Left forelimb (tissue), 1 donor: Measurements from ENCODE around the gene ALKBH3.

Experiments used
- DNase-seq: peaks from one replicate; pipeline ENCODE4 v3.0.0-alpha.2; 2018; ENCODE audit warnings: low spot score

The ALKBH3 gene

DNA sequence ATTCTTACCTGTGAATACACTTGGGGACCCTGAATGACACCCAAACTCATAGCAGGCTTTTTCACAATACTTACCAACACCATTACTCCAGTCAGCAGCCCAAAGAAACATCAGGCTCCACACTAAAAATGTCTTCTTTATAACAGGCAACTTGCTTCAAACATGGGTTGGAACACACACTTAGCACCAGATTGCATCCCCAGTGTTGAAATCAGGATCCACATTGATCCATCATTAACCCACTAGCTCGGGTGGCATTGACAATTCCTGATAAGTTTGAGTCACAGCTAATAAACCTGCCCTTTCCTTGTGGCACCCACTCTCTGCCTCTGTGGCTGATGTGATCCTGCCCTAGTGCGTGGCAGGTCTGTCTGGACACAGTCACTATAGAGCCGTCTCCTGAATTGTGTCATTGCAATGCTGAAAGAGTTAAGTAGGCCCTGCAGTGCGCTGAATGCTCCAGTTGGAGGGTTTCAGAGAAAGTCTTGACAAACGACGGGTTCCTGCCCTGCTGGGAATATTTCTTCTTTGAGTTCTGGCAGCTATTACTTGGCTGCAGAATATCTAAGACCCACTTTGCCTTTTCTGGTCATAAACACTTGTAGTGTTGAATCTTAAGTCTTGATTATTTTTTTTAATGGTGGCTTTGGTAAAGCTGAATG lies 42.2 kb downstream of the ALKBH3 start:
- DNase-seq = no peak

DNA sequence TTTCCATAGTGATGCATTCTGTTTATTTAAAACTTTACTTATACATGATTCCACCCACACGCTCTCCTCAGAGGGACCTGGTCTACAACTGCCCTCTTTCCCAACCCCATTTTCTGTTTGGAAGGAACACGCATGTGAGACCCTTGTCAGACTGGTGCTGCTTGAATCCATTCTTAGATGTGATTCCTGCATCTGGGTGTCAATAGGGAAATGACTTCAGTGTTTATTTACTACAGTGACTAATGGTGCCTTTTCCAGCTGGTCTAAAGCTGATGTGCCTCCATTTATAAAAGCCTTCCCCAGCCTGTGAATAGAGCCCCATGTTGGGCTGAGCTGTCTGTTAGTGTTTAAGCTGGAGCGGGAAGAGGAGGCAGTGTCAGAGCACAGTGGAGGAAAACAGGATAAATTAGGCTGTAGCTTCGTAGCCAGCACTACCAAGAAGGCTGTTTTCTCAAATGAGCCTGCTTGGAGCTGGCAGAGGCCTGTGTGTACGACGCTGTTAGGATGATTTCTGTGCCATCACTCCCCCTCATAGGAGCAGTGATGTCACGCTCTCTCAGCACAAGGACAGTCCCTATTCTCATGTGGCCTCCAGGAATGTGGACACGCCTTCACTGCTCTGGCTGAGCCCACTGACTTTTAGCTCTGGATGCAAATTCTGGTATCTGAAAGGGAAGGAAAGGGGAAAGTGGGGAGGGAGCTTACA lies 42.9 kb downstream of the ALKBH3 start:
- DNase-seq = no peak

DNA sequence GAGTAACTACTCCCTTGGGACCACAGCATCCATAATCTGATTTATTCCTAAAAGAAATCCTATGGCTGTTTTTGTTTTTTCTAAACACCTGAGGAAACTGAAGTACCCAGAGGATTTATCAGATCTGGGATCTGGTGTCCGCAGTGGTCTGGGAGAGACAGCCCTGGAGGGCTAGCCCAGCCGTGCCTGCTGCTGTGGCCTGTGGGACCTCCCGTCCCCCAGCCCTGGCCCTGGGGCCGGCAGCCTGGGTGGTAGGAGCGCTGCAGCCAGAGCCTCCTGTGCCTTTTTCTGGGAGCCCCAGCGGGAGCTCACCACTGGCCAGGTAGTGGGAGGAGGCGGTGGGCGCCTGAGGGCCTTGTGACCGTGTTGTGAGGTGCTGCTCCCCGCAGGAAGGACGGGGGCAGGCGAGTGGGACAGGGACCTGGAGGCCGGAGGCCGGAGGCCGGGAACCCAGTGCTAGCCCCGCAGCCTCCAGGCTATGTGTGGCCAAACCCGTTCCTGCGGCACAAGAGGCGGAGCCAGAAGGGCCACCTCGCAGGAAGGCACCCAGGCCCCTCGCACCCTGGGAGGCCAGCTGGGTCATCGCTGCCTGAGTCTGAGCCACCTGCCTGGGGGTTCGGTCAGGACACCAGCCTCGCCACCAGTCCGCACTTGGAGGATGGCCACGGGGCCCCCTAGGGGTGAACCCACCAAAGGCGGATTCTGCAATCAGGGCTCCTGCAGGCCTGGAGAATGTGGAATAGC lies 43.7 kb downstream of the ALKBH3 start:
- no peak for DNase-seq

DNA sequence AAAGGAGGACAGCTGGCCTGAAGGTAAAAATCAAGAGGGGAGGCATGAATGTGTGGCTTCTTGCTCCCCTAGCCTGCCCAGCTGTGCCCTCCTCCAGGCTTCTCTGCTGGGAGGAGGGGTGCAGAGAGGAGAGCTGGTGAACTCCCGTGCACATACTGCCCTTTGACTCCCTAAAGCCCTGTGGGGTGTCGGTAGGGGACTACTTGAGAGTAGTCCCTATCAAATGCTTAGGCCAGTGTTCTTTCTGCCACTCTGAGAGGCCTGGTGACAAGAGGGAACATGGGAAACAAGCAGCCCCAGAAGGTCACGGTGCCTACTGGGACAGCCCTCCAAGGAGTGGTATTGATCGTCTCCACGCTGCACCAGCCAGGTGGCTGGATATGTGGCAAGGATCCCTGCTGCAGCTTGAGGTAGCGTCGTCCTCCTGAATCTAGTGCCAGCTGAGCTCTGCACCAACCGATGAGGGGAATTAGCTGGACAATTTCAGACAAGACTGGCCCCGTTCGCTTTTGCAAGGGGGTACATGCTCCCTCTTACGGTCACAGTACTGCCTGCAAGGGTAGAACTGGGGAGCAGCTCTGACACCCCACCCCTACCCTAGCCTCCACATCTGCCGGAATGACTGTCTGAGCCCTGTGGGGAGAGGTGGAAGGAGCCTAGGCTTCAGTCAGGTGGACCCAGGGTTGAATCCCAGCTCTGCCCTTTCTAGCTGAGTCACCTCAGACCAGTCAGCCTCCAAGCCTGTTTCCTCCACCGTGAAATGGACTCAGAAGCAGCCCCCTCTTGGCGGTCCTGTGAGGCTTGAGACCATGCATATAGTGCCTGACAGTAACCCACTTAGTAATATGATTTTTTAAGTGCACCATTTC lies 44.7 kb downstream of the ALKBH3 start:
- no peak for DNase-seq

DNA sequence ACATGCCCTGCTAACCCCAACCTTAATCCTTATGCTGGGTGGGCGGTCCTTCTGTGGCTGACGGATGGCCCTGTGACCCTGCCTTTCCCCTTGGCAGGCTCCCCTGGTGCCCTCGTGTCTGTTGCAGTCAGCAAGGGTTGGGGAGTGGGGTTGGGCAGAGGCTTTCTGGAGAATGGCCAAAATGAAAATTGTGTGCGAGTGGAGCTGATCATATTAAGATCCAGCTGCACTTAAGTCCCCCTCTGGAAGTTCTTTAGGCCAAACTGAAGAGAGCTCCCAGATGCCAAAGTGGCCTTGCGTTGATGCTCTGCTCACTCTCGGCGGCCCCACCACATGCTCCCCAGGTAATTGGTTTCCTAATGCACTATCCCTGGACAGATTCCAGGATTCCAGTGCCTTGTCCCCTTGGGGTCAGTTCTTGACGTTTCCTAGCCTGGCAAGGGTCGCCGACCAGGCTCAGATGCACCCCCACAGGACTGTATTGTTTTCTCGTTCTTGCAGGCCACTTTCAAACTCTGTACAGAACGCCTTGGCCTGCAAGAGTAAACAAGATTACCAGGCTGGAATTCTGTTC lies 45.4 kb downstream of the ALKBH3 start:
- no peak for DNase-seq

DNA sequence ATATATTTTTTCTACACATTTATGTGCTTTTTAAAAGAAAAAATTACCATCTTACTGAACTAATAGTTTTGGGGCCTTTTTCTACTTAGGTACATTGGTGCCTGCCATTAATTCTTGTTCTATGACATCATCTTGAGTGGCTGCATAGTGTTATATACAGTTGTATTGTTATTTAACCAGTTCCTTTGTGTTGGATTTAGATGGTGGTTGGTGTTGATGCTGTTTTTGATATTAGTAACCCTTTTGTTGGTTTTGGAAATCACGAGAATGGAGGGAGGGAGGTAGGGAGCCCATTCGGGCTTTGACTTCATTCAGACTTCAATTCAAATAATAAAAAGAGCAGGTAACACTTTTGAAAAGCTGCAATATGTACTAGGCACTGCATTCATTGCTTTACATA lies 46.4 kb downstream of the ALKBH3 start:
- no peak for DNase-seq

DNA sequence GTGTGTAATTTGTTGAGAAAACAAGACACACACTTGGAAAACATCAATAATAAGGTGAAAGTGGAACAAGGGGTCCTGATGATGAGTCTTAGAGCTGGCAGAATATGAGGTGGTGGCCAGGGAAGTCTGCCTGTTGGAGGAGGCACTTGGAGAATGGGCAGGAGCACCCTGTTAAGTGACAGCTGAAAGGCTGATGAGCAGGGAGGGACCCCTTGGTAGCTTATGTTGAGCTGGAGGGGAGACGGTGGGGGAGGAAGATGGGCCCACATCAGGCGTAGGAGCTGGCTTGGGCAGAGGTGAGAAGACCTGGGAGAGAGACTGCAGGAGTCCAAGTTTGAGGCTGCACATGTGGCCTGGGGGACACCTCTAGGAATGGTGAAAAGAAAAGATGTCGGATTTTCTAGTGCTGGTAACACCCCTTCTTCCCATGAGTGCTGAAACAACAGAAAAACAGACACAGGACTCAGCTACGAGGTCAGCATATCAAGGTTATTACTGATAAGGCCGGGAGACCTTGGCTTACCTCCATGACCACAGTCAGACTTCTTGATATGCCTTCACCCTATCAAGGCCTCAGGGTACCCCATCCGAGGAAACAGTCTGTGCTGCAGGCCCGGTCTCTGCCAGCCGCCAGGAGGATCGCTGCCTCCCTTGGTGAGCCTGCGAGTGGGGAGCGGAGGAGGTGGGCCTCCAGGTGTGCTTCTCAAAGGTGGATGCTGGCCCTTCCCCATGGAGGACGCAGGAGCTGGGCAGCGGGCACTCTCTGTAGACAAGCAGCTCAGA lies 47.5 kb downstream of the ALKBH3 start:
- no peak for DNase-seq

DNA sequence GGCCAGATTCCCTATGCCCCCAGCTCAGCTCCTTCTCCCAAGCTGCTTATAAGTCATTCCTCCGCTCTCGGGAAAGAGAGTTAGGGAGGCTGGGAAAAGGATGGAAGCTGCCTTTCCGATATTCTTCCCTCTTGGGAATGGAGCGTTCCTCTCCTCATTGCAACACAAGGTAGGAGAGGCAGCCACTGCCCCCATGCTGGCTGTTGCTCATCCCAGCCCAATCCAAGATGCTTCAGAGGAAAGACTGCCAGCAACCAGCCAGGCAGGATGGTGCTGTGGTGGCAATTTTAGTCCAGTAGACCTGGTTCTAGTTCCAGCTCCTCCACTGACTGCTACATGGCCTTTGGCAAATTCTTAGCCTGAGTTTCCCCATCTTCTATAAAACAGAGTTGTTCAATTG lies 48.1 kb downstream of the ALKBH3 start:
- no peak for DNase-seq

DNA sequence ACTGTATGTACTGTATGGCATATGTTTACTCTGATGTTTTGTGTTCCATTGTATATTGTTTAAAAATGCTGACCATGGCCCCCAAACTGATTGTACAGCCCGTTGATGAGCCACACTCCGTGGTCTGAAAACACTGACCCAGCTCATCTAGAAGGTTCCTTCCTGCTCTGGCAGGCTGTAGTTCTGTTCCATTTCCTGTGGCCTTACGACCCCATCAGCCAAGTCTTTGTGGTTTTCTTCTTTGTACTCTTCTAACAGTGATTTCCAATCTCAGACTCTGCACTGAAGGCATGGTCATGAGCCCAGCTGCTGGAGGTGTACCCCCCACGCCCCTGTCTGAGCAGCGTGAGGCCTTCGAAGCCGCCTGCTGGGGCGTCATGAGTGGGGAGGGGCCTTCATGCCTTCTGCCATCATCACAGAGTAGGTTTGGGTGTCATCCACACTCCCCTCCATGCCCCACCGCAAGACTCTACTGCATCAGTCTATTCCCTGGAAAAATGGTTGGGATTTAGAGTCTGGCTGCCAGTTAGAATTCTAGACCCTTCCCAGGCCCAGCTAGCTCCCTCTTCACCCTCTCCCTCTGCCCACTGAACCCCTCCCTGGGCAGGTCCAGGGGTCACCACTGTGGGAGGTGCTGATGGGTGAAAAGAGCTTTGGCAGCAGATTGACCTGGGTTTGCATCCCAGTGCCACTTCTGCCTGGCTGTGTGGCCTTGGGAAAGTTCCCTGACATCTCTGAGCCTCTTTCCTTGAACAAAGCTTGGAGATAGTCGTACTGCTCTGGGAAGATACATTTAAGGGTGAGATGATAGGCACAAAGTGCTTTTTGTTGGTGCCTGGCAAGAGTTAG lies 50.5 kb downstream of the ALKBH3 start:
- no peak for DNase-seq

- DNase-seq = no peak
Measured at GRCh38 chr11:43931717-43932039, 51.0 kb downstream of the ALKBH3 start.

GRCh38 chr11:43933226-43933607 lies 52.6 kb downstream of the ALKBH3 start:
- no peak for DNase-seq

- no peak for DNase-seq
Measured at GRCh38 chr11:43933608-43934551, 53.2 kb downstream of the ALKBH3 start.

DNA sequence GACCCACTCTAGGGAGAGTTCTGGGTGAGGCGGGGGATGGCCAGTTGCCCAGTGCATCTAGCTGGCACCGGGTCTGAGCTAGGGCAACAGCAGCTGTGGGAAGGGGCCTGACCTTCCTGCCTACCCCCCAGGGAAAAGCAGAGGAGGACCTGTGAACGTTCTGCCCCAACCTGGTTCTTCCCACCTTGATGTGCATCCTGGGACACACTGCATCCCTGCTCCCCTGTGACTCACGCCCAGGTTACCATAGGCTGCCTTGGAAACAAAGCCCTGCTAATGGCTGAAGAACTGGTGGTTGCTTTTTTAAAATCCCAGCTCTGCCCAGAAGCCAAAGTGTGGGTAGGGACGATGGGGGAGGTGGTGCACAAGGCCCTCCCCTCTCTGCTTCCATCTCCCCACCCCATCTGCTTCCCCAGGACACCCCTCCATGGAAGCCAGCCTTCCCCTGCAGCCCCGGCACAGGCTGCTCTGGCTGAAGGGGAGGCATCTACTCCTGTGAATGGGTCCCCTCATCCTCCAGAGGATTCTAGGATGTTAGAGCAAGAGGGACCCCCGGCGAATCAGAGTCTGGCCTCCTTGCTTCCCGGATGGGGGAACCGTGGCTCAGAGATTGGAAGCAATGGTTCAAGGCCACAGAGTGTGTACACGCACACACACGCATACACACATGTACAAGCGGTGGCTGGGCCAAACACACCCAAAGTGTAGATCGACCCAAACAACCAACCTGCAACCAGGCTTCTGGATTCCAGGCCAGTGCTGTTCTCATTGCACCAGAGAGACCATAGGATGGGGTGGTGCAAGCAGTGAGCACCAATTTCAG lies 54.2 kb downstream of the ALKBH3 start:
- no peak for DNase-seq

- DNase-seq = no peak
Measured at GRCh38 chr11:43935424-43935979, 54.9 kb downstream of the ALKBH3 start.

- no peak for DNase-seq
Measured at GRCh38 chr11:43936076-43936475, 55.4 kb downstream of the ALKBH3 start.

DNA sequence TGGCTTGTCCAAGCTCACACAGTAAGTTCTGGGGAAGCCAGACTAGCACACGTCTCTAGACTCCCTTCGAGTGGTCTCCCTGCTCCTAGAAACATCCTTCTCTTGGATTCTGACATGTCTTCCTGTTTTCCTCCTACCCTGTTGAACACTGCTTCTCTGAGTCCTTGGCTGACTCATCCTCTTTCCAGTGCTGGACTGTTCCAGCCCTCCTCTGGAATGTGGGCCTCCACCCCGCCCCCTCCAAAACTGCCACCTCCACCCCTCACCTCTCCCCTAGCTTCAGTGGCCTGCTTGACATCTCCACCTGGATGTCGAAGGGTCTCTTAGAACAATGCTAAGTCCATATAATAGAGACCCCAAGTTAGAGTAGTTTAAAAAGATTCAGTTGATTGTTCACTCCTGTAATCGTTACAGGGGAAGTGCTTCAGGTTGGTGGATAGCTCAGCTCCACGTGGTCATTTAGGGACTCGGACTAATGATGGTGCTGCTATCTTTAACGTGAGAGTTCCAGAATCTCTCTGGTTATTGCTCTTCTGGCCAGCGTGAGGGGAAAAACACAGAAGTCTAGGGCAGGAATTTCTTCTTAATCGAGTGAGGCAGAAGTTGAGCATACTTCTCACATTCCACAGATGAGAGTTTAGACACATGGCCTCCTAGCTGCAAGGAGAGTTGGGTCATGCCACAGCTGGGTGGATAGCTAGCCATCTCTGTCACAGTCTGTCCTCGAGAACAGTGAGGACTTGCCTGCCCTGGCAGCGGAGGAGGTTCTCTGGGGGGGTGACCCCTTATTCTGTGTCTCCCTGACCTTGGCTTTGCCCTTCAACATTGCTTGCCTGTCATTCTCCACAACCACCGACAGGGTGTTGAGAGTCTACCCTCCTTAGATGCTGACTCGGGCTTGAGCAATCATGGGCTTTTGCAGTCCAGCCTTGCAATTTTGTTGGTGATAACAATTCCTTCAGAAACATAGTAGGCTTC lies 57.1 kb downstream of the ALKBH3 start:
- DNase-seq = no peak
